ENCODE data around the gene FANCD2.
"Not testable (repeated sequence)": the region's sequence is repeated elsewhere in the genome, so short reads cannot be mapped to it uniquely, and the experiment has no call there.

Gene FANCD2

GRCh38 chr3:10085738-10086137 is 59.5 kb downstream of the FANCD2 start:
- no peaks in the 10 kb centered on the region for H3K9me2 ChIP-seq (replicated peaks; ENCODE audit: insufficient read depth, low read length)
- no peak overlapping the region for H3K27ac ChIP-seq (ENCODE audit: low read length)
- H3K4me2 ChIP-seq (ENCODE audit: low read depth, low read length), result no peak overlapping the region
- DNase-seq, result no peak
- no peaks in the 10 kb centered on the region for H3K9me3 ChIP-seq (replicated peaks; ENCODE audit: insufficient read depth, low read length)
- no peak overlapping the region for H2AFZ ChIP-seq (ENCODE audit: low read length)
- H3K27me3 ChIP-seq (replicated peaks; ENCODE audit: insufficient read depth, low read length), result no peaks in the 10 kb centered on the region
- no peak overlapping the region for H3K4me3 ChIP-seq (ENCODE audit: low read length)
- H3F3A ChIP-seq (ENCODE audit: insufficient read depth, low read length), result no peaks in the 10 kb centered on the region
- H3K9ac ChIP-seq (ENCODE audit: low read length), result no peak overlapping the region
- H3K79me2 ChIP-seq (ENCODE audit: low read length), result no peaks in the 10 kb centered on the region
- TF ChIP-seq CTCF (IDR thresholded peaks at IDR 0.05; ENCODE audit: low read length) (no peak), EZH2phosphoT487 (IDR thresholded peaks at IDR 0.05; ENCODE audit: low read length) (no peak), EZH2 (optimal IDR thresholded peaks at IDR 0.05; ENCODE audit: low read depth, low read length) (no peak)
- H4K20me1 ChIP-seq (ENCODE audit: insufficient read depth, low read length), result no peaks in the 10 kb centered on the region
- H3K4me1 ChIP-seq (ENCODE audit: low read length), result no peaks in the 10 kb centered on the region
- H3K36me3 ChIP-seq (replicated peaks; ENCODE audit: insufficient read depth, low read length), result peaks cover 11% of the 10 kb centered on the region

GRCh38 chr3:10088256-10088655 is 62.0 kb downstream of the FANCD2 start:
- TF ChIP-seq EZH2phosphoT487 (IDR thresholded peaks at IDR 0.05; ENCODE audit: low read length) (no peak), CTCF (IDR thresholded peaks at IDR 0.05; ENCODE audit: low read length) (no peak), EZH2 (optimal IDR thresholded peaks at IDR 0.05; ENCODE audit: low read depth, low read length) (no peak)
- Histone ChIP-seq H3K9ac (ENCODE audit: low read length) (no peak overlapping the region), H3K4me2 (ENCODE audit: low read depth, low read length) (no peak overlapping the region), H3K9me2 (replicated peaks; ENCODE audit: insufficient read depth, low read length) (no peaks in the 10 kb centered on the region), H2AFZ (ENCODE audit: low read length) (no peak overlapping the region), H3K27me3 (replicated peaks; ENCODE audit: insufficient read depth, low read length) (no peaks in the 10 kb centered on the region), H3F3A (ENCODE audit: insufficient read depth, low read length) (no peaks in the 10 kb centered on the region), H3K4me1 (ENCODE audit: low read length) (no peaks in the 10 kb centered on the region), H3K4me3 (ENCODE audit: low read length) (no peak overlapping the region), H3K27ac (ENCODE audit: low read length) (no peak overlapping the region), H3K79me2 (ENCODE audit: low read length) (no peaks in the 10 kb centered on the region), H3K9me3 (replicated peaks; ENCODE audit: insufficient read depth, low read length) (no peaks in the 10 kb centered on the region), H3K36me3 (replicated peaks; ENCODE audit: insufficient read depth, low read length) (no peaks in the 10 kb centered on the region; the same call in 1 of the 2 replicates), H4K20me1 (ENCODE audit: insufficient read depth, low read length) (no peaks in the 10 kb centered on the region)
- DNase-seq, result no peak

GRCh38 chr3:10090179-10090578 is 63.9 kb downstream of the FANCD2 start:
- no peak for TF ChIP-seq CTCF (IDR thresholded peaks at IDR 0.05; ENCODE audit: low read length)
- no peak for TF ChIP-seq EZH2phosphoT487 (IDR thresholded peaks at IDR 0.05; ENCODE audit: low read length)
- no peak for TF ChIP-seq EZH2 (optimal IDR thresholded peaks at IDR 0.05; ENCODE audit: low read depth, low read length)
- no peak overlapping the region for H2AFZ ChIP-seq (ENCODE audit: low read length)
- DNase-seq, result no peak
- H4K20me1 ChIP-seq (ENCODE audit: insufficient read depth, low read length), result no peaks in the 10 kb centered on the region
- no peaks in the 10 kb centered on the region; the same call in 1 of the 2 replicates for H3K36me3 ChIP-seq (replicated peaks; ENCODE audit: insufficient read depth, low read length)
- H3K4me2 ChIP-seq (ENCODE audit: low read depth, low read length), result no peak overlapping the region
- H3K9ac ChIP-seq (ENCODE audit: low read length), result no peak overlapping the region
- H3K9me3 ChIP-seq (replicated peaks; ENCODE audit: insufficient read depth, low read length), result no peaks in the 10 kb centered on the region
- H3K9me2 ChIP-seq (replicated peaks; ENCODE audit: insufficient read depth, low read length), result no peaks in the 10 kb centered on the region
- no peaks in the 10 kb centered on the region for H3K27me3 ChIP-seq (replicated peaks; ENCODE audit: insufficient read depth, low read length)
- no peaks in the 10 kb centered on the region for H3K4me1 ChIP-seq (ENCODE audit: low read length)
- no peaks in the 10 kb centered on the region for H3F3A ChIP-seq (ENCODE audit: insufficient read depth, low read length)
- H3K4me3 ChIP-seq (ENCODE audit: low read length), result no peak overlapping the region
- no peak overlapping the region for H3K27ac ChIP-seq (ENCODE audit: low read length)
- no peaks in the 10 kb centered on the region for H3K79me2 ChIP-seq (ENCODE audit: low read length)

GRCh38 chr3:10090774-10091173 is 64.5 kb downstream of the FANCD2 start:
- H3K4me1 ChIP-seq (ENCODE audit: low read length); H4K20me1 ChIP-seq (ENCODE audit: insufficient read depth, low read length); H3K27ac ChIP-seq (ENCODE audit: low read length); H3K9ac ChIP-seq (ENCODE audit: low read length); H3K79me2 ChIP-seq (ENCODE audit: low read length); H2AFZ ChIP-seq (ENCODE audit: low read length); H3K4me3 ChIP-seq (ENCODE audit: low read length); H3K4me2 ChIP-seq (ENCODE audit: low read depth, low read length); H3K9me3 ChIP-seq (replicated peaks; ENCODE audit: insufficient read depth, low read length); DNase-seq; H3F3A ChIP-seq (ENCODE audit: insufficient read depth, low read length); H3K36me3 ChIP-seq (replicated peaks; ENCODE audit: insufficient read depth, low read length); H3K9me2 ChIP-seq (replicated peaks; ENCODE audit: insufficient read depth, low read length); H3K27me3 ChIP-seq (replicated peaks; ENCODE audit: insufficient read depth, low read length): not testable (repeated sequence)

- H3K27ac ChIP-seq (ENCODE audit: low read length); H3K9me3 ChIP-seq (replicated peaks; ENCODE audit: insufficient read depth, low read length); H3K4me2 ChIP-seq (ENCODE audit: low read depth, low read length); H3K4me1 ChIP-seq (ENCODE audit: low read length); H3K4me3 ChIP-seq (ENCODE audit: low read length); H3K9me2 ChIP-seq (replicated peaks; ENCODE audit: insufficient read depth, low read length); H3K79me2 ChIP-seq (ENCODE audit: low read length); H4K20me1 ChIP-seq (ENCODE audit: insufficient read depth, low read length); DNase-seq; H3K27me3 ChIP-seq (replicated peaks; ENCODE audit: insufficient read depth, low read length); H2AFZ ChIP-seq (ENCODE audit: low read length); H3K36me3 ChIP-seq (replicated peaks; ENCODE audit: insufficient read depth, low read length); H3F3A ChIP-seq (ENCODE audit: insufficient read depth, low read length); H3K9ac ChIP-seq (ENCODE audit: low read length): not testable (repeated sequence)
Measured at GRCh38 chr3:10091387-10091786, 65.2 kb downstream of the FANCD2 start.

Data from MM.1S (cell line).